Hepatocyte (in vitro differentiated cells): ENCODE measurements around the gene HEPN1. TPM values are rescaled to one million over a fixed set of nuclear protein-coding genes. Genes with fewer than 3 reads are reported as not detected.

ENCODE experiments used
- DNase-seq: peaks from one replicate; pipeline ENCODE4 v3.0.0-alpha.2; 2016; ENCODE audit warnings: low spot score
- H2AFZ ChIP-seq: fragments of 200-600 bp; sonication (generic); 2 replicates; pipeline ENCODE4 v1.6.0; 2016; ENCODE audit warnings: antibody characterized with exemption, mild to moderate bottlenecking
- H3K27ac ChIP-seq: fragments of 200-600 bp; sonication (generic); 2 replicates; pipeline ENCODE4 v1.5.1; 2016; ENCODE audit warnings: mild to moderate bottlenecking
- H3K27me3 ChIP-seq: fragments of 200-600 bp; sonication (generic); 2 replicates; pipeline ENCODE4 v1.6.1; 2016
- H3K36me3 ChIP-seq: fragments of 200-600 bp; sonication (generic); replicated peaks from 2 replicates; pipeline ENCODE4 v1.5.1; 2016; ENCODE audit warnings: low read depth; ENCODE audit not compliant: insufficient read depth
- H3K4me1 ChIP-seq: fragments of 200-600 bp; sonication (generic); 2 replicates; pipeline ENCODE4 v1.5.1; 2016; ENCODE audit warnings: mild to moderate bottlenecking, moderate library complexity; ENCODE audit not compliant: insufficient read depth
- H3K4me2 ChIP-seq: fragments of 200-600 bp; sonication (generic); 2 replicates; pipeline ENCODE4 v1.6.0; 2016
- H3K4me3 ChIP-seq: fragments of 200-600 bp; sonication (generic); 2 replicates; pipeline ENCODE4 v1.5.1; 2016; ENCODE audit warnings: mild to moderate bottlenecking
- H3K79me2 ChIP-seq: fragments of 200-600 bp; sonication (generic); 2 replicates; pipeline ENCODE4 v1.6.0; 2017; ENCODE audit warnings: mild to moderate bottlenecking
- H3K9me2 ChIP-seq: fragments of 200-600 bp; sonication (generic); replicated peaks from 2 replicates; pipeline ENCODE4 v1.6.0; 2017; ENCODE audit warnings: mild to moderate bottlenecking; ENCODE audit not compliant: insufficient read depth
- H3K9me3 ChIP-seq: fragments of 200-600 bp; sonication (generic); 2 replicates; pipeline ENCODE4 v1.5.1; 2016; ENCODE audit warnings: low read depth, mild to moderate bottlenecking
- H4K20me1 ChIP-seq: fragments of 200-600 bp; sonication (generic); 2 replicates; pipeline ENCODE4 v1.6.0; 2016; ENCODE audit warnings: mild to moderate bottlenecking; ENCODE audit not compliant: insufficient read depth, poor library complexity, severe bottlenecking
- EZH2 ChIP-seq: fragments of 200-600 bp; sonication (generic); IDR thresholded peaks from 2 replicates; pipeline ENCODE4 v1.6.1; 2016; ENCODE audit warnings: antibody characterized with exemption, mild to moderate bottlenecking, borderline replicate concordance
- EZH2phosphoT487 ChIP-seq: fragments of 200-600 bp; sonication (generic); IDR thresholded peaks from one replicate; pipeline ENCODE4 v1.6.1; 2018; ENCODE audit warnings: antibody characterized with exemption, mild to moderate bottlenecking, low read depth, moderate library complexity; ENCODE audit not compliant: unreplicated experiment, severe bottlenecking
- WGBS: methylation state at CpG from one replicate; pipeline ENCODE4 v1.1.6; 2016; ENCODE audit warnings: low lambda C conversion rate; ENCODE audit errors: missing lambda C conversion rate; 5-methylcytosine and 5-hydroxymethylcytosine counted together
- polyA plus RNA-seq: library from polyadenylated mRNA; unstranded; fragments of >200 nt; fragmentation: Nextera tagmentation; extraction: Ambion mirVana; gene quantifications from 2 replicates; pipeline ENCODE4 v1.2.1, GENCODE V29; 2016
- total RNA-seq: library from RNA; depleted of rRNA; stranded (reverse); fragments of >200 nt; gene quantifications from 2 replicates; pipeline ENCODE4 v1.2.3, GENCODE V29; 2014
- TF ChIP-seq, protein P1 (sequence below): fragments of 200-600 bp; sonication (generic); IDR thresholded peaks from 2 replicates; pipeline ENCODE4 v1.5.1; 2016; ENCODE audit warnings: antibody characterized with exemption, mild to moderate bottlenecking; ENCODE audit not compliant: poor library complexity

Gene HEPN1
- total and polyA plus RNA-seq, 2 experiments from 2014 or later: not detected

- H3K27ac ChIP-seq: no peak overlapping the region
- TF ChIP-seq, protein P1, sequence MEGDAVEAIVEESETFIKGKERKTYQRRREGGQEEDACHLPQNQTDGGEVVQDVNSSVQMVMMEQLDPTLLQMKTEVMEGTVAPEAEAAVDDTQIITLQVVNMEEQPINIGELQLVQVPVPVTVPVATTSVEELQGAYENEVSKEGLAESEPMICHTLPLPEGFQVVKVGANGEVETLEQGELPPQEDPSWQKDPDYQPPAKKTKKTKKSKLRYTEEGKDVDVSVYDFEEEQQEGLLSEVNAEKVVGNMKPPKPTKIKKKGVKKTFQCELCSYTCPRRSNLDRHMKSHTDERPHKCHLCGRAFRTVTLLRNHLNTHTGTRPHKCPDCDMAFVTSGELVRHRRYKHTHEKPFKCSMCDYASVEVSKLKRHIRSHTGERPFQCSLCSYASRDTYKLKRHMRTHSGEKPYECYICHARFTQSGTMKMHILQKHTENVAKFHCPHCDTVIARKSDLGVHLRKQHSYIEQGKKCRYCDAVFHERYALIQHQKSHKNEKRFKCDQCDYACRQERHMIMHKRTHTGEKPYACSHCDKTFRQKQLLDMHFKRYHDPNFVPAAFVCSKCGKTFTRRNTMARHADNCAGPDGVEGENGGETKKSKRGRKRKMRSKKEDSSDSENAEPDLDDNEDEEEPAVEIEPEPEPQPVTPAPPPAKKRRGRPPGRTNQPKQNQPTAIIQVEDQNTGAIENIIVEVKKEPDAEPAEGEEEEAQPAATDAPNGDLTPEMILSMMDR: no peak
- no peak for TF ChIP-seq EZH2
- TF ChIP-seq EZH2phosphoT487: no peak
- no peaks in the 10 kb centered on the region for H4K20me1 ChIP-seq
- no peaks in the 10 kb centered on the region for H3K79me2 ChIP-seq
- H3K4me1 ChIP-seq: no peaks in the 10 kb centered on the region
- no peaks in the 10 kb centered on the region for H3K36me3 ChIP-seq
- H3K9me2 ChIP-seq: no peaks in the 10 kb centered on the region
- no peak overlapping the region for H3K4me2 ChIP-seq
- no peaks in the 10 kb centered on the region for H3K9me3 ChIP-seq
- no peak for DNase-seq
- peaks cover 43% of the 10 kb centered on the region for H3K27me3 ChIP-seq
- WGBS: 57% methylated on average over 6 of the region's 6 CpGs
- no peak overlapping the region for H3K4me3 ChIP-seq
- H2AFZ ChIP-seq: no peak overlapping the region
Measured at GRCh38 chr11:124899383-124900145, 19.5 kb upstream of the HEPN1 start.

GRCh38 chr11:124900464-124900863, 18.6 kb upstream of the HEPN1 start:
- Histone ChIP-seq H3K4me3 (no peak overlapping the region), H3K36me3 (no peaks in the 10 kb centered on the region), H4K20me1 (no peaks in the 10 kb centered on the region), H3K79me2 (no peaks in the 10 kb centered on the region), H2AFZ (no peak overlapping the region), H3K4me1 (no peaks in the 10 kb centered on the region), H3K4me2 (no peak overlapping the region), H3K27me3 (peaks cover 44% of the 10 kb centered on the region), H3K27ac (no peak overlapping the region), H3K9me3 (no peaks in the 10 kb centered on the region), H3K9me2 (no peaks in the 10 kb centered on the region)
- DNase-seq: no peak
- 67% methylated on average over 5 of the region's 5 CpGs for WGBS
- TF ChIP-seq EZH2 (no peak), EZH2phosphoT487 (no peak)
- TF ChIP-seq, protein P1: no peak

DNA sequence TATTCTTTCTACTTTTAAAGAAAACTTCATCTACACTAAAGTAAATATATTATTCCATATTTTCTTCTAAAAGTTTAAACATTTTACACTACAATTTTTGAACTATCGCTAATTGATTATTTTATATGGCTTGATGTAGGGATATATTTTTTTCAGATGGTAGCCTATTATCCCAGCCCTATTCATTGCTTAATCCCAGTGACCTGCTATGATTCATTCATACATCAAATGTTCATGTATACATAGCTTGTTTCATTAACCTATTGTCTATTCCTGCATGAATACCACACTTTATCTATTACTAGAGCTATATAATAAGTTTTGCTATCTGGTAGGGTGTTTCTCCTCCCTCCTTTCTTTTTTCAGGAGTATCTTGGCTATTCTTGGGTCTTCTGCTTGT, 16.4 kb upstream of the HEPN1 start:
- H3K36me3 ChIP-seq: no peaks in the 10 kb centered on the region
- H3K27ac ChIP-seq: no peak overlapping the region
- no peaks in the 10 kb centered on the region for H4K20me1 ChIP-seq
- no peak for TF ChIP-seq EZH2
- TF ChIP-seq EZH2phosphoT487: no peak
- TF ChIP-seq, protein P1: no peak
- H3K9me2 ChIP-seq: no peaks in the 10 kb centered on the region
- WGBS: 92% methylated on average over 1 of the region's 1 CpG
- H3K79me2 ChIP-seq: no peaks in the 10 kb centered on the region
- H3K4me3 ChIP-seq: no peak overlapping the region
- no peak for DNase-seq
- no peak overlapping the region for H2AFZ ChIP-seq
- no peak overlapping the region for H3K4me2 ChIP-seq
- H3K27me3 ChIP-seq: peaks cover 44% of the 10 kb centered on the region
- no peaks in the 10 kb centered on the region for H3K9me3 ChIP-seq
- no peaks in the 10 kb centered on the region for H3K4me1 ChIP-seq
